ENCODE results near the gene MUSK. TPM values are rescaled to one million over a fixed set of nuclear protein-coding genes. Genes with fewer than 3 reads are reported as not detected.
"Not testable (repeated sequence)": the region's sequence is repeated elsewhere in the genome, so short reads cannot be mapped to it uniquely, and the experiment has no call there.

Gene MUSK
- total RNA-seq, 1 experiment from 2014 or later, result not detected

DNA sequence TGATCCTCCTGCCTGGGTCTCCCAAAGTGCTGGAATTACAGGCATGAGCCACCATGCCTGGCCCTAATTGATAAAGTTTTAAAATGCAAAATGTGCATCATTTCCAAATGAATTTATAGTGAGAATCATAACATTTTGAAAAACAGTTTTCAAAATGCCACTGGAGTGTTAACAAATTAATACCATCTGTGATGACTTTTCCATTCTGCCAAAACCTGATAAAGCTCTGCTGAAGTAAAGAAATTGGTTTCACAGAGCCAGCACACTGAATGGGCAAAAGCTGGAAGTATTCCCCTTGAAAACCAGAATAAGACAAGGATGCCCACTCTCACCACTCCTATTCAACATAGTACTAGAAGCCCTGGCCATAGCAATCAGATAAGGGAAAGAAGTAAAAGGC, 89.6 kb downstream of the MUSK start:
- no peak for DNase-seq (ENCODE audit: low spot score)

GRCh38 chr9:110762783-110763182, 94.2 kb downstream of the MUSK start:
- DNase-seq (ENCODE audit: low spot score), result no peak

DNA sequence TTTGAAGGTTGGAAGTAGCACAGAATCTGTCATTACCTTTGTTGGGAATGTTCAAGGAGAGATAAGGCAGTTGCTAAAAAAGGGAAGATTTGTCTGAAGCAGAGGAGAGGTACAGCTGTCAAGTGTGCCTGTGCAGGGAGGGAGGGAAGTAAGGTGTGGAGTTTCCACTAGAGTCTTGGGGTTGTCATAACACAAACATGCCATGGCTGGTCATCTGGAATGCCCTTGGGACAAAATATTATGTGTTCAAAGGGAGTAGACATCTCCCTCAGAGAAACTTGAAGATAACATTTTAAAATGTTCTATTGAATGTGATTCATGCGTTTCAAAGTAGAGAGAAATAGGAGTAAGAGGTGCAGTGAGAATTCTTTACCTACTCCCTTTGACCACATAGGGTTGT, 95.0 kb downstream of the MUSK start:
- no peak for DNase-seq (ENCODE audit: low spot score)

DNA sequence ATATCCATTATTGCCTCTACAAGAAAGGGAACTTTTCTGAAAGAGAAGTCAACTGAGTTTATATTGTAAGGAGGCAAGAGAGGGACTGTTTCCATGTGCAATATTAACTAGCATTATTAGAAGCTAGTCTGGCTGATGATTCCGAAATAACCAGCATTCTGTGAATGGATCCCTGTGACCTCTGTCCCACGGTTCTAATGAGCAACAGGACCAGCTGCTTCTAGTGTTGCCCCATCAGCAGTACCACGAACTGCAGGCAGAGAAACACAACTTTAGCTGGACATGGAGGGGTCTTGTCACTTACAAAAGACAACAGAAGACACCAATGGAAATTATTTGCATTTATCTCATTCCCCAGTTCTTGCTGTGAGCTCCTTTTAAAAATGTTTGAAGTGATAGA, 95.4 kb downstream of the MUSK start:
- no peak for DNase-seq (ENCODE audit: low spot score)

DNA sequence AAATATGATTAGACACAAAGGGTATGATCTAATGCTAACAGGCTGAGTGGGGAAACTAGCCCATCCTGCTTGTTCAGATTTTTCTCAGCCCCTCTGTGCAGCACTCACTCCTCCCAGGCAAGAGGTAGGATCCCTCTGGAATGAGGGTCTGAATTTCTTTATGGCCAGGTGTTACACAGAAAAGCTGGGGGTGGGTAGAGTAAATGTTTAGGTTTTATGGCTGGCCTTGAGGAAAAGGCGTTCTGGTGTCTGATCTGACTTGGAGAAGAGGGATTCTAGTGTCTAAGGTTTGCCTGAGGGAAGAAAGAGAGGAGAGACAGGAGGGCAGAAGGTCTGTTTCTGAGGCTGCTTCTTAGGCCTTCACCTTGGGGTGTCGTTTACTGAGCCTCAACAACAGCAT, 97.3 kb downstream of the MUSK start:
- DNase-seq (ENCODE audit: low spot score), result no peak

- DNase-seq (ENCODE audit: low spot score), result no peak
Measured at GRCh38 chr9:110767559-110768063, 99.0 kb downstream of the MUSK start.

DNA sequence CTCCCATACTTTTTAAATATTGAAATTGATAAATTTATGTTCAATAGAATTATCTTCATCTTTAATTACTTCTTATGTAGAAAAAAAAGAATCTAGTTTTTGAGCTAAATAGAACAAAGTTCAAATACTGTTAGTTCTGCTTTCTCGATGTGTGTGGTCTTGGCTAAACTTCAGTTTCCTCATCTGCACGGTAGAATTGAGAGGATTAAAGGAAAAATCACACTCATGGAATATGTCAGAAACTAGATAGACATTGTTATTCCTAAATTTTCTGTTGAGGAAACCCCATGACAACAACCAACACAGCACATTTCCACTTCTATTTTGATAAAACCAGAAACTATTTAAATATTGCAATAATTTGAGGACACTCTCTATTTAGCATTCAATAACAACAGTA, 100.3 kb downstream of the MUSK start:
- no peak for DNase-seq (ENCODE audit: low spot score)

DNA sequence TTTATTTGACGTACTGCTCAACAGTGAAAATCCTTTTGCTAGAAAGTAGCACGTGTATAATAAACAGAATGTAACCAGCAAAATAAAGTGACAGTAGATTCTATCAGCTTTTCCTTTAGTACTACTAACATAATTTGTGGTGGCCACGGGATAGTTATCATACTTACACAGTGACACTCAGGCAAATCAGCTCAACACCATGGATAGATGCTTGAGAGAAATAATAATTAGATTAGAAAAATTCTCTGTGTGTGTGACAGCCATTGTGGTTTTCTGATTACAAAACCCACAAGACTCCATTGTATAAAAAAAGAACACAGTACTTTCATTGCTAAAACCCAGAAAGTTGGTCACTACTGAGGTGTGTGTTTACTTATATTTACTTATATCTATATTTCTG, 101.1 kb downstream of the MUSK start:
- peak; percentile 36 for DNase-seq (ENCODE audit: low spot score)

GRCh38 chr9:110775724-110776123, 107.1 kb downstream of the MUSK start:
- DNase-seq (ENCODE audit: low spot score), result no peak

- no peak for DNase-seq (ENCODE audit: low spot score)
Measured at GRCh38 chr9:110776221-110776620, 107.6 kb downstream of the MUSK start.

DNA sequence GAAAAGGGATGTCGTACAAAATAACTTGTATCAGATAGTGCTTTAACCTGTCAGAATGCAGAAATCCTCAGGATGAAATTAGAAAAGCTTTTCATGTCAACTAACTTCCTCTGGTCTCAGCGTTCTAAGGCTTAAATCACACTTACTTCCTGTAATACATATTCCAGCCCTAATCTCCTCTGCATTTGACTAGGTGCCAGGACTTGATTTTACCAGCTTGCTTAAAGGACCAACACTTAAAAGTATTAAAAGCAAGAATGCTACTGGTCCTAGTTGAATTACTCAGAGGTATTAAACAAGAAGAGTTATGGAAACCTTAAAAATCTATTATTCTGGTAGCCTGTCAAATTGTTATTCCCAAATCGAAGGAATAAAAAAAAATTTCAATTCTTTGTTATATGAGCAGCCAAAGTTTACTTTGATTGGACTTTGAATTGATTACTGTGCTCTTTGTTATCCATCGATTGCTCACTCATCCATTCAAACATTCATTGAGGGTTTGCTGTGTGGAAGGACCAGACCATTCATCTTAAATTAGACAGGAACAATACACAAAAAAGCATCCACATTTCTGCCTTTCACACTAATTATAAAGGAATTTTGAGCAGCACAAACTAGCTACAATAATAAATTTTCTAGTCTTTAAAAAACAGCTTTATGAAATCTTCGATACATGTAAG, 108.7 kb downstream of the MUSK start:
- DNase-seq (ENCODE audit: low spot score), result peak; percentile 5

DNA sequence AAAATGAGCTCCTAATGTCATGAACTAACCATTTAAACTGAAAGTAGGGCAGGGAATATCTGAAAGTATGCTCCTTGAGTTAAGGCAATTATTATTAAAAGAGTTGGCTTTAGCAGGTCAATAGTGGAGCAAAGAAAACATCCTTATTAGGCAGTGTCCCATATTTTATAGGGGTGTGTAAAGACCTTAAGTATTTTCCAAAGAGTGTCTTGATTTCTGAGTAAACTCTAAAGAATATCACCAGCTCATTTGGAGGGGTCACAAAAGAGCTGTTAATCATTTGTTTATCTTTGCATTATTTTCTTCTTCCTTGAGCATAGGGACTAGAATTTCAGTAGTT, 109.3 kb downstream of the MUSK start:
- no peak for DNase-seq (ENCODE audit: low spot score)

GRCh38 chr9:110782701-110783100, 114.1 kb downstream of the MUSK start:
- peak; percentile 31 for DNase-seq (ENCODE audit: low spot score)

GRCh38 chr9:110784309-110784708, 115.7 kb downstream of the MUSK start:
- no peak for DNase-seq (ENCODE audit: low spot score)

DNA sequence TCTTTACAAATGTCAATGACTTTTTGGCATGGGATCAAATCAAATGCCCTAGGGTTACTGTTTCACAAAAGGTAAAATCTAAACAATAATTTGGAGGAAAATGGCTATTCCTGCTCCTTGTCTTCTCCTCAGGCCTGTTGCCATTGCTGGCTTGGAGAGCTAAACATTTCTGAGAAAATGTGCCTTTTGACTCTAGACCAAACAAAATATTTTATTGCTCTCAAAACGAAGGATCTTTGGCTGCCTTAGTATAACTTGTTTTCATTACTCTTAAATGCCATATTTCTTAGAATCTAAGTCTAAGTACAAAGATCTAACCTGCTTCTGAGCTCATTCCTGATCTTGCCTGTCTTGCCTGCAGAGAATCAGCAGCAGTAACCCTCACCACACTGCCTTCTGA, 116.6 kb downstream of the MUSK start:
- no peak for DNase-seq (ENCODE audit: low spot score)

- DNase-seq (ENCODE audit: low spot score), result not testable (repeated sequence)
Measured at GRCh38 chr9:110788396-110788795, 119.8 kb downstream of the MUSK start.

DNA sequence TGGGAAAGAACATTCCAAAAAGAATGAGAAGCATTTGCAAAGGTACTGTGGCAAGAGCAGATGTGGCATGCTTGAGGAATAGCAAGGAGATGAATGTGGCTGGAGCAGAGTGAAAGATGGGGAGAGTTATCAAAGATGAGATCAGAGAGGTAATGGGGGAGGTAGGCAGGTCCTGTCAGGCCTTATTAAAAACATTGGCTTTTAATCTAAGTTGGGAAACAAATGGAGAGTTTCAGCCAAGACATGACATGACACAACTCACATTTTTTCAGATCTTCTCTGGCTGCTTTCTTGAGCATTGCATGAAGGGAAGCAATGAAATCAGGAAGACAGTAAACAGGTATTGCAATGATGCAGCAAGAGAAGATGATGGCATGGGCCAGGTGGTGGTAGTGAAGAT, 120.3 kb downstream of the MUSK start:
- no peak for DNase-seq (ENCODE audit: low spot score)

DNA sequence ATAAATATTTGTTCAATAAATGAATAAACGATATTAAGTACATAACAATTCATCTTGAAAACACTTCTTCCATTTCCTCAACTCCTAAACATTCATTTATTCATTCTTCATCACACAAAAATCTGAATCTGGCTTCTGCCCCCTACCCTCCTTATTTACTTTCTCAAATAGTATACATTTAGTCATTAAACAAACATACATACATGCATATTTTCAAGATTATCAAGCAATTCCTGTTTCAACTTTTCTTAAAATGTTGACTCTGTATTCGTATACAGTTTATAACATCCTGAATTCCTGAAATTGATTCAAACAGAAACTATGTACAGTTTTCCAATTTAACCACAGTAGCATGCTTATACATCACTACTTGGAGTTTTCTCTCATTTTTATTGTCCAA, 129.0 kb downstream of the MUSK start:
- DNase-seq (ENCODE audit: low spot score), result no peak

GRCh38 chr9:110799396-110799795, 130.8 kb downstream of the MUSK start:
- no peak for DNase-seq (ENCODE audit: low spot score)

GRCh38 chr9:110801426-110801825, 132.8 kb downstream of the MUSK start:
- DNase-seq (ENCODE audit: low spot score), result no peak

GRCh38 chr9:110802416-110803035, 133.9 kb downstream of the MUSK start:
- no peak for DNase-seq (ENCODE audit: low spot score)

DNA sequence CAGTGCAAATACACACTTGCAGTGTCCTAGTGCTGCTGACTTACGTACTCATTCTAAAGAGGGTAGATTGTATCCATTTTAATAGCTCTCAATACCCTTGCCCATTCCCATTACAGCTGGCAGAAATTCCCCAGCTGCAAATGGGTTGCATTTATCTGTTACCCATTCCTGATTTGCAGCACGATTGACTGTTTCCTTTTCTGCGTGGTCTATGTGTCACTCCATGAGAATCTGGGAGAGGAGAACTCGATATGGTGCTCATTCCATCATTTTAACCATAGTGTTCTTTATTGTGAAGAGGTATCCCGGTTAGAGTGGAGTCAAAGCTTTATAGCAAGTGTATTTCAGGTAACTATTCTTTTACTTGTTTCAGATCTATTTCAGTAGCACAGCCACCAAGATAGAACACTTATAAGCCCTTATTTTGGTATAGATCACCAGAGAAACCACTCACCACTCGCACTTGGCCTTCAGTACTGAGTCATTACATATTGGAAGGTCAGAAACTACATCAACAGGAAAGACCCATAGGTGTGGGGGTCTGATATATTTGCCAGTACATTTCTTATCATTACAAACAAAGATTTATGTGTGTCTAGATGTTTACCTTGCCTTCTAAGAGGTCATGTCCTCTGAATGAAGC, 139.5 kb downstream of the MUSK start:
- DNase-seq (ENCODE audit: low spot score), result no peak

DNA sequence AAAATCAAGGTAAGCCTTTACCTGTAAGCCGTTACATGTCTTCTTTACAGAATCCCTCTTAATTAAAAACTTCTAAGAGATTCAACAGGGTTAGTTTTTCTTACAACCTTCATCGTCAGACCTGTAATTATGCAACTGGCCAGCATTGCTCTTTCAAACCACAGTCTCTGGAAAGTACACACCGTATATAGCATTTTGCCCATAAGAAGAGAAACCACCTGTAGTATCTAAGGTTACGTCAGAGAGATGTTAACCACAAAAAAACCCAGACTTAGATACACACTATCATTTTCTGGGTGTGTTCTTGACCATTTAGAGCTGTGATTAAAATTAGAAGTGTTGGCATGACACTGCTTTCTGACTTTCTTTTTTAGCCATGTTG, 140.0 kb downstream of the MUSK start:
- DNase-seq (ENCODE audit: low spot score), result peak; percentile 27

Data from A172 (cell line).